Measurements from ENCODE around the gene PLEKHA3. TPM values are rescaled to one million over a fixed set of nuclear protein-coding genes. Genes with fewer than 3 reads are reported as not detected.

The PLEKHA3 gene
- total RNA-seq, 4 donors from 2014 or later: 9.1 to 45.5 (median 14.2) TPM

DNA sequence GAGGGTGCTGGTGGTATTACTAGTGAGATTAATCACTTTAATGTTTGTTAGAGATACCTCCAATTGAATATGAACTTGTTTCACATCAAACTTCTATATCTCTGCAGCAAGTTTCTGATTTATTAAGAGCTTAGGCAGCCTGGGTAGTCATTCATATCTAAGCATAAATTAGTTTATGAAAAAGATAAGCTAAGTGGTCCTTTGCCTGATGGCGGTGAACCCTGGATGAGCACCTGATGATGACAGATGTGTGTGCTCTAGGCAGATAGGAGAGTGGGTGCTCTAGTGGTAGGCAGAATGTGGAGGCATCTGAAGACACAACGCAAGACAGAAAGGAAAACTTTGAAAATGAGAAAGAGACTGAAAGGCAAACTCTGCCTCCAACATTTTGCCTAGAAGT is 6.9 kb upstream of the PLEKHA3 start:
- TF ChIP-seq POLR2A (IDR thresholded peaks at IDR 0.05): no peak
- TF ChIP-seq, protein P1, sequence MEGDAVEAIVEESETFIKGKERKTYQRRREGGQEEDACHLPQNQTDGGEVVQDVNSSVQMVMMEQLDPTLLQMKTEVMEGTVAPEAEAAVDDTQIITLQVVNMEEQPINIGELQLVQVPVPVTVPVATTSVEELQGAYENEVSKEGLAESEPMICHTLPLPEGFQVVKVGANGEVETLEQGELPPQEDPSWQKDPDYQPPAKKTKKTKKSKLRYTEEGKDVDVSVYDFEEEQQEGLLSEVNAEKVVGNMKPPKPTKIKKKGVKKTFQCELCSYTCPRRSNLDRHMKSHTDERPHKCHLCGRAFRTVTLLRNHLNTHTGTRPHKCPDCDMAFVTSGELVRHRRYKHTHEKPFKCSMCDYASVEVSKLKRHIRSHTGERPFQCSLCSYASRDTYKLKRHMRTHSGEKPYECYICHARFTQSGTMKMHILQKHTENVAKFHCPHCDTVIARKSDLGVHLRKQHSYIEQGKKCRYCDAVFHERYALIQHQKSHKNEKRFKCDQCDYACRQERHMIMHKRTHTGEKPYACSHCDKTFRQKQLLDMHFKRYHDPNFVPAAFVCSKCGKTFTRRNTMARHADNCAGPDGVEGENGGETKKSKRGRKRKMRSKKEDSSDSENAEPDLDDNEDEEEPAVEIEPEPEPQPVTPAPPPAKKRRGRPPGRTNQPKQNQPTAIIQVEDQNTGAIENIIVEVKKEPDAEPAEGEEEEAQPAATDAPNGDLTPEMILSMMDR (IDR thresholded peaks at IDR 0.05): no peak
- H3K36me3 ChIP-seq: no peaks in the 10 kb centered on the region
- no peak overlapping the region for H3K4me3 ChIP-seq
- intact Hi-C loops (cut with DNase I; ENCODE audit: low total_unique reads): no loop called here
- no peak for DNase-seq
- H3K4me1 ChIP-seq: peaks cover 0 to 7% of the 10 kb centered on the region in 2 donors
- H3K27ac ChIP-seq: no peak overlapping the region
- no peaks in the 10 kb centered on the region for H3K27me3 ChIP-seq
- H3K9me3 ChIP-seq: no peaks in the 10 kb centered on the region

DNA sequence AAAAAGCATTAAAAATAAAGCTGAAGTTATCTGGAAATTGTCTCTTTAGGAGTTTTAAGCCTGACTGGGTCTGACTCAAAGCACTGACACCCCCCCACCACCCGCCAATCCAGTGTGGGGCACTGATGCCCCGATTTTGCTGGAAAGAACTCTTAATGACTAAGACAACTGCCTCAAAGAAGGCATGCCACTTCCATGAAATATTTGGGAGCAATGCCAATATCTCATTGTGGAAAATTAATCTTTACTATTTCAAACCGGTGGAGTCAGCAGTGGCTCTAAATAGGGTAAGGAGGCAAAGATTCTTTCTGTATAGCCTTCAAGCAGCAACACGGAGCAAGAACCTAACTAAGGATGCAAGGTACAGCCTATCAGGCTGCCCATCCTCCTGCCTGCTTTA is 6.3 kb upstream of the PLEKHA3 start:
- no peaks in the 10 kb centered on the region for H3K36me3 ChIP-seq
- no peak overlapping the region for H3K27ac ChIP-seq
- no peak for DNase-seq
- intact Hi-C loops (cut with DNase I; ENCODE audit: low total_unique reads): no loop called here
- H3K4me1 ChIP-seq: peaks cover 0 to 7% of the 10 kb centered on the region in 2 donors
- H3K27me3 ChIP-seq: no peaks in the 10 kb centered on the region
- TF ChIP-seq, protein P1 (IDR thresholded peaks at IDR 0.05): no peak
- TF ChIP-seq POLR2A (IDR thresholded peaks at IDR 0.05): no peak
- H3K4me3 ChIP-seq: no peak overlapping the region
- H3K9me3 ChIP-seq: no peaks in the 10 kb centered on the region

DNA sequence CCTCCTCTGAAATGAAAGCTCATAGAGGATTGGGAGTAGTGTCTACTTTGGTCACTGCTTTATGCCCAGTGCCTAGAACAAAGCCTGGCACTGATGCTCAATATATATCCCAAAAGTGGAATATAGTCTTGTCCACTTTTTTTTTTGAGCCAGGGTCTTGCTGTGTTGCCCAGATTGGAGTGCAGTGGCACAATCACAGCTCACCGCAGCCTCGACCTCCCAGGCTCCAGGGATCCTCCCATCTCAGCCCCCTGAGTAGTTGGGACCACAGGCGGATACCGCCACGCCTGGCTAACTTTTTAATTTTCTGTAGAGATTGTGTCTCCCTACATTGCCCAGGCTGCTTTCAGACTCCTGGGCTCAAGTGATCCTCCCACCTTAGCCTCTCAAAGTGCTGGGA is 5.7 kb upstream of the PLEKHA3 start:
- H3K4me3 ChIP-seq: no peak overlapping the region
- H3K4me1 ChIP-seq: peaks cover 0 to 7% of the 10 kb centered on the region in 2 donors
- no peak for TF ChIP-seq POLR2A (IDR thresholded peaks at IDR 0.05)
- TF ChIP-seq, protein P1 (IDR thresholded peaks at IDR 0.05): no peak
- no peaks in the 10 kb centered on the region for H3K36me3 ChIP-seq
- DNase-seq: no peak
- no peaks in the 10 kb centered on the region for H3K9me3 ChIP-seq
- H3K27ac ChIP-seq: no peak overlapping the region
- intact Hi-C loops (cut with DNase I; ENCODE audit: low total_unique reads): no loop called here
- no peaks in the 10 kb centered on the region for H3K27me3 ChIP-seq

DNA sequence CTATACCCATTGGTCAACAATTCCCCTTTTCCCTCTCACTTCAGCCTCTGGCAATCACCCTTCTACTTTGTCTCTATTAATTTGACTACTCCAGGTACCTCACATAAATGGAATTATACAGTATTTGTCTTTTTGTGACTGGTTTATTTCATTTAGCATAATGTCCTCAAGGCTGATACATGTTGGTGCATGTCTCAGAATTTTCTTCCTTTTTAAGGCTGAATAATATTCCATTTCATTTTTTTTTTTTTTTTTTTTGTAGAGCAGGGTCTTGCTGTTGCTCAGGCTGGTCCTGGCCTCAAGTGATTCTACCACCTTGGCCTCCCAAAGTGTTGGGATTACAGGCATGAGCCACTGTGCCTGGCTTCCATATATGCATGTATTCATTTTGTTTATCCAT is 3.8 kb upstream of the PLEKHA3 start:
- Histone ChIP-seq H3K27me3 (no peaks in the 10 kb centered on the region), H3K36me3 (no peaks in the 10 kb centered on the region), H3K9me3 (no peaks in the 10 kb centered on the region), H3K4me1 (peaks cover 0 to 7% of the 10 kb centered on the region in 2 donors), H3K4me3 (no peak overlapping the region), H3K27ac (no peak overlapping the region)
- no peak for DNase-seq
- TF ChIP-seq, protein P1 (IDR thresholded peaks at IDR 0.05): no peak
- no peak for TF ChIP-seq POLR2A (IDR thresholded peaks at IDR 0.05)
- intact Hi-C loops (cut with DNase I; ENCODE audit: low total_unique reads): no loop called here

DNA sequence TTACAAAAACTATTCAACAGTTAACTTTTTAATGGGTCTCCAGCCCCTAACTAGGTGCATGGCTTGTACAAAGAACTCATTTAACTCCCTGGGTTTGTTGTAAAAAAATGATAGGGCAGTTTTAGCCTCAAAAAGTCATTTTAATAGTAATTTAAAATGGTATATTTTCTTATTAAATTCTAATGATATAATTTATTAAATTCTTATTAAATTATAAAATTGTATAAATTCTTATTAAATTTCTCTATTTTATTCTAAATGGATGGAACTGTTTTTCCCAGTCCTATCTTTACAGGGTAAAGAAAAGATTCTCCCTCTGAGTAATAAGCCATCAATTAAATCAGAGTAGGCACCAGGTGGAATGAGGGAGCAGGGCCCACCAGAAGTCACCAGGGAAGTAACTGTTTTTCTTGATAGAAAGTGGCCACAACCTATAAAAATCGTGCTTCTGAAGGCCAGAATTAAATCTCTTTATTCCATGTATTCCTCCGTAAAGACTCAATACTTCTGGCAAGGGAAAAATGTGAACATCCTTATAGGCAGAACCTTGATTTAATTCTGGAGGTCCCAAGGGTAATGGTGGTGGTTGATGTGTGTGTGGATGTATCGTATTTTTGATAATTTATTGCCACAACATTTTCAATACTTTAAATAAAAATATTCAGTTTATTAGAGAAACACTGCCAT is 2.7 kb upstream of the PLEKHA3 start:
- no peaks in the 10 kb centered on the region for H3K36me3 ChIP-seq
- peak overlapping the region; percentile 68 for H3K4me3 ChIP-seq
- intact Hi-C loops (cut with DNase I; ENCODE audit: low total_unique reads): no loop called here
- H3K4me1 ChIP-seq: peaks cover 4 to 7% of the 10 kb centered on the region in 2 donors
- no peak for TF ChIP-seq POLR2A (IDR thresholded peaks at IDR 0.05)
- TF ChIP-seq, protein P1 (IDR thresholded peaks at IDR 0.05): no peak
- no peaks in the 10 kb centered on the region for H3K27me3 ChIP-seq
- no peaks in the 10 kb centered on the region for H3K9me3 ChIP-seq
- no peak for DNase-seq
- H3K27ac ChIP-seq: peak overlapping the region; percentile 93 to 99

All from uterus (tissue), 4 donors.